ENCODE results near the gene TAOK1. TPM values are rescaled to one million over a fixed set of nuclear protein-coding genes. Genes with fewer than 3 reads are reported as not detected.

Gene TAOK1
- total and polyA plus RNA-seq, 3 donors from 2014 or later: 28.4 to 107 (median 101) TPM

- WGBS, 2 donors: 1% methylated on average over 26 to 56 of the region's 72 CpGs
- intact Hi-C loops (cut with DNase I; ENCODE audit: low total_unique reads): no loop called here
Observed at GRCh38 chr17:29588562-29589411, 198.6 kb downstream of the TAOK1 start.

DNA sequence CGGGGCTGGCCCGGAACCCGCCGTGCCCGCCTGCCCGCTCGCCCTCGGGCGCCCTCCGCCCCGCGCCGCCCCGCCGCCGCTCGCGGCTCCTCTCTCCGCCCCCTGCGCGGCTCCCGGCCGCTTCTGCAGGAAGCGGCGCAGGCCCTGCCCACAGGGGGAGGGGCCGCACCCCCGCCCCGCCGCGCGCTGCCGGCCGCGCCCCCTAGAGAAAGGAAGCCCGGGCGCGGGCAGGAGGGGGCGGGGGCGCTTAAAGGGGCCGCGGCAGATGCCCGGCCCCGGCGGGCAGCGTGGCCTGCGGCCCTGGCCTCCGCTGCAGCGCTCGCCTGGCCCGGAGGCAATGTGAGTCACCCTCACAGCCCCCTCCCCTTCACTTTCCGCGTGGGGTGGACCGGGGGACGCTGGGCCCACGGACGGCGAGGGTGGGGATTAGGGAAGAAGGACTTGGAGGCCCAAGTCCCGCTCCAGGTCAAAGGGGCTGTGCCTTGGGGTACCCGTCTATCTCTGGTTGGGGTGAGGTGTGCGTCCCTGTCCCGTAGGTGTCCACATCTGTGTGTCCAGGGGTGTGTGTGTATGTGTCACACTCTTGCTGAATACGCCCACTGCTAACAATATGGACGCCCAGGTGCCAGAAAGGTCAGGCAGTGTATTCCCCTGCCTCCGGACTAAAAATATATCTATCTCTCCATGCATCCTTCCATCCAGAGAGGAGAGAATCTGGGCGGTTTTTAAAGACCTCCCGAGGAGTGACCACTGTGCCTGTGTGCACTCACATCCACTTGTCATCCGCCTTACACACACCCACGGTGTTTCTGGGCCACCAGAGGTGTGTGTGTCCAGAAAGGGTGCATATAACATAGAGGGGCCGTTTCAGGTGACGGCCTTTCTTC, 199.6 kb downstream of the TAOK1 start, which contains the start of gene GIT1:
GIT1 (minus strand) TSS at position 125 of the 887 bp plus-strand sequence. CDS start 270 bp downstream, outside the sequence.
- no peaks in the 10 kb centered on the region for H3K27me3 ChIP-seq
- peaks cover 56% of the 10 kb centered on the region for H3K4me1 ChIP-seq
- peak within 1 kb of the TSS; percentile 8 to 84 for H3K27ac ChIP-seq
- TF ChIP-seq POLR2A (IDR thresholded peaks at IDR 0.05) (no peak), CTCF (IDR thresholded peaks at IDR 0.05) (peak in 2 of 3 experiments; percentile 8 to 23)
- H3K9me3 ChIP-seq: no peaks in the 10 kb centered on the region
- intact Hi-C loops (cut with DNase I; ENCODE audit: low total_unique reads): no loop called here
- no peaks in the 10 kb centered on the region for H3K36me3 ChIP-seq (ENCODE audit: low read depth, missing control alignments)
- peak within 1 kb of the TSS; percentile 75 to 76 for H3K4me3 ChIP-seq
- WGBS, 2 donors: 3 to 14% methylated on average over 20 to 58 of the region's 70 CpGs
- peak; percentile 91 for DNase-seq

More at GRCh38 chr17:29588562-29589411, 198.6 kb downstream of the TAOK1 start:
- Histone ChIP-seq H3K9me3 (no peaks in the 10 kb centered on the region), H3K36me3 (ENCODE audit: low read depth, missing control alignments) (no peaks in the 10 kb centered on the region), H3K27ac (peak overlapping the region; percentile 4 to 72), H3K4me1 (peaks cover 48% of the 10 kb centered on the region), H3K4me3 (peak overlapping the region; percentile 75 to 76), H3K27me3 (no peaks in the 10 kb centered on the region)
- peak; percentile 52 for DNase-seq
- TF ChIP-seq POLR2A (IDR thresholded peaks at IDR 0.05) (no peak), CTCF (IDR thresholded peaks at IDR 0.05) (no peak)

DNA sequence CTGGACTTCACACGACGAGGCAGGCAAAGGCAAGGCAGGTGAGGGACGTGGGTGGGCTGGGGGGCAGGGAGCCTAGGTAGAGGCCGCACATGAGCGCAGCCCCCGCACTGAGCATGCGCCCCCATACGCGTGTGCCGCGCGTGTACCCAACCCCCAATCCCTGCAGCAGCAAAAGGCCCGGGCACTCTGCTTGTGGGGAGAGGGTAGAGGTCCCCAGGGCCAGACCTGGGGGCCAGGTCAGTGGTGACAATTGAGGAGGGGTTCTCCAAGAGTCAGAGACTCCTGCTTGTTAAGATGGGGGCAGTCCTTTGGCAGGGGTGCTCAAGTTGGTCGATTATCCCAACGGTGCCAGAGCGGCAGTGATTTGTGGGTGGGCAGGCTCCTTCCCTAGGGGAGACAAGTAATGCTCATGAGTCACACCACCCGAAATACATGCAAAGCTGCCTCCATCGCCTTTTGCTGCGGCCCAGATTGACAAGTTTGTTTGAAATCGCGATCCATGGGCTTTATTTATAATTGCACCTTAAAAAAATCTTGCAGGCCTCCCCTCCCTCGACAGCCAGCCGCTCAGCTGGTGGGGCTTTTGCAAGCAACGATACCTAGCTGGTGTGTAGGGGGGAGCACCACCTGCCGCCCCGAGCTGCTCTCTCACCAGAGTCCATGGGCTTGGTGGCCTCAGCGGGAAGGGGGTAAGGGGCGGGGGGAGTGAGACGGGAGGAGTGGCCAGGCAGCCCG, 200.4 kb downstream of the TAOK1 start:
- H3K36me3 ChIP-seq (ENCODE audit: low read depth, missing control alignments): no peaks in the 10 kb centered on the region
- H3K9me3 ChIP-seq: no peaks in the 10 kb centered on the region
- H3K27ac ChIP-seq: peak overlapping the region; percentile 48 to 84
- intact Hi-C loops (cut with DNase I; ENCODE audit: low total_unique reads): no loop called here
- DNase-seq: no peak
- H3K27me3 ChIP-seq: no peaks in the 10 kb centered on the region
- H3K4me3 ChIP-seq: peak overlapping the region; percentile 49
- peaks cover 61% of the 10 kb centered on the region for H3K4me1 ChIP-seq
- no peak for TF ChIP-seq CTCF (IDR thresholded peaks at IDR 0.05)
- no peak for TF ChIP-seq POLR2A (IDR thresholded peaks at IDR 0.05)
- WGBS, 2 donors: 12% methylated on average over 22 to 30 of the region's 30 CpGs

DNA sequence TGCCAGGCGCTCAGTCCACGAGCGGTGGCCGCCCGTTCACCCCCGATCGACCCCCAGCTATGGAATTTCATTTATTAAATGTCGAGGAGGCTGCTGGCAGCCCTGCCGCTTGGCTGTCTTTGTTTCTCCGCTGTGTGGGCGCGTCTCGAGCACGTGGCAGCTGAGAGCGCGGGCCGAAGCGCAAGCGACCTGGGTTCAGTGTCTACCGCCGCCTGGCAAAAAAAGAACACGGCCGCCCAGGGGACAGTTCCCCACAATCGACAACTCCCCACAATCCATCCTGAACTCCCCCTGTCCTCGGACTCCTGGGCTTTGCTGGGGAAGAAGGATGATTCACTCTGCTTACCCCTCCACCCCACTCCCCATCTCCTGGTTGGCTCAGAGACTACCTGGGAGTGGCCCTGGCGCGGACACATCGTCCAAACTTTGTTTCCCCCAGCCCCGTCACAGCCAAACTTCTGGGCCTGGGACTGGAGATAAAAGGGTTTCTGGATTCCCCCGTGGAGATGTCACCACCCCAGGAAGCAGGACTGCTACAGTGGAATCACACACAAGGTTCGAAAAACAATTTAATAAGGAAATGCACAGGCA, 201.1 kb downstream of the TAOK1 start:
- intact Hi-C loops (cut with DNase I; ENCODE audit: low total_unique reads): no loop called here
- H3K4me3 ChIP-seq: peak overlapping the region; percentile 7 to 49
- H3K36me3 ChIP-seq (ENCODE audit: low read depth, missing control alignments): no peaks in the 10 kb centered on the region
- peak; percentile 74 for DNase-seq
- H3K27ac ChIP-seq: peak overlapping the region; percentile 48 to 70
- H3K9me3 ChIP-seq: no peaks in the 10 kb centered on the region
- WGBS, 2 donors: 0% methylated on average over 18 to 29 of the region's 31 CpGs
- peaks cover 64% of the 10 kb centered on the region for H3K4me1 ChIP-seq
- no peaks in the 10 kb centered on the region for H3K27me3 ChIP-seq
- TF ChIP-seq CTCF (IDR thresholded peaks at IDR 0.05) (no peak), POLR2A (IDR thresholded peaks at IDR 0.05) (no peak)
